CD1c-positive myeloid dendritic cell (primary cell): ENCODE results near the gene RPS6KC1.
"Not testable (repeated sequence)": the region's sequence is repeated elsewhere in the genome, so short reads cannot be mapped to it uniquely, and the experiment has no call there.

Source experiments
- DNase-seq: peaks from one replicate; pipeline ENCODE4 v3.0.0-alpha.2; 2016; ENCODE audit errors: extremely low spot score

Gene RPS6KC1

DNA sequence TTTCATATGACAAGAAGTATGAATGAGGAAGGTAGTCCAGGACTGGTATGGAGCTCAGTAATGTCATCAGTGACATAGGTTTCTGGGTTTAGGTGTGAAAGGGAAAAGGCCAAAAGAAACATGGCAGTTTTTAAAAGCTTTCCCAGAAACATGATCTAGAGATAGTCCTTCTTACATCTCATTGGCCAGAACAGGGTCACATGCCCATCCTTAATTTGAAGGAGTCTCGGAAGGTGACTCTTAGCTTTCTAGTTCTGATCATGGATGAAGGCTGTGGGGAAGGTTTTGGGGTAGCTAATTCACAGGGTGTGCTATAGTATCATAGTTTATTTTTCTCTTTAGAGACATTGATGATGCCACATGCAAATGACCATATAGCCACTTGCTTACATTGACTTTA is 55.3 kb downstream of the RPS6KC1 start:
- no peak for DNase-seq

DNA sequence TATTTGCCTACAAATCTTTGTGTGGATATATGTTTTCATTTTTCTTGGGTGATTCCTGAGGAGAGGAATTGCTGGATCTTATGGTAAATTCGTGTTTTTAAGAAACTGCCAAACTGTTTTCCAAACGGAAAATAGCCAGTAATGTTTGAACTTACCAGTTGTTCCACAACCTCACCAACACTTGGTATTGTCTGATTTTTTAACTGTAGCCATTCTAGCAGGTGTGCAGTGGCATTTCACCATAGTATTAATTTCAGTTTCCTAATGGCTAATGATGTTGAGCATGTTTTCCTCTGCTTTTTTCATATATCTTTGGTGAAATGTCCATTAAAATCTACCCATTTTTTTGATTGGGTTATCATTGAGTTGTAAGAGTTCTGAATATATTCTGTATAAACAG is 56.6 kb downstream of the RPS6KC1 start:
- DNase-seq, result no peak

DNA sequence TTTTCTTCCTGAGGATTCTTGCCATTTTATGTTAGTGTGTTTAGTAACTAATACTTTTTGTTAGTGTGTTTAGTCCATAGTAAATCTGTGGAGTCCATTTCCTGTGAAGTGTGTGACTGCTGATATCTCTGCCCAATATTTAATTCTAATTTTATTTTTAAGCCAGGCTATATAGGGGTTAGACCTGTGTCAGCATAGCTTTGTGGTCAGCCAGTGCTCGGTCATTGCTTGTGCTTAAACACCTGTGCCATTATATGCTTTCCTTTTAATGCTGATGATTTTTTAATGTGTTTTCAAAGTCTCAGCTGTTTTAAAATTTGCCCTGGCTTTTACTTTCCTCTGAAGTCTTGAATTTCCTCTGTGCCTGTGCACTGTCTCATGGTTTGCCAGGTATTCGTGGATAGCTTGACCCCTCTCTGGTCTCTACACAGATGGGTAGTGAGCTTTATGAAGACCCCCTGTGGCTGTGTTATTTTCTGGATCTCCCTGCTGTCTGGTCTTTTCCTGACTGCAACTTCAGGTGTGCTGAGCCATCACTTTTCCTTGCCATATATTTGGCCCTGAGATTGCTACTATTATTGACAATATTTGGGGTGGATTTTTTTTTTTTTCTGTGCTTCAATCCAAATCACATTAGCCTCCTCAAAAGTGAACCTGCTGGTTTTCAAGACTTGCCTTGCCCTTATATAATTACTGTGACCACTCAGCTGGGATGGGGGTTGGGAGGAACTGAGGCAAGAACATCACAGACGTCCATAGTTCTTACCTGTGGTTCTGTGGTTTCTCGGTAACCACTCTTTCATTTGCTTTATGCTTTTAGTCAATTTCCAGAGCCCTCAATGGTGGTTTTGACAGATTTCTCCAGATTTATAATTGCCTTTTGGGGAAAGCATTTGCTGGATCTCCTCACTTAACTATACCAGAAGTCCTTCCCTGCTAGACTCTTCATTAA is 59.6 kb downstream of the RPS6KC1 start:
- no peak for DNase-seq

DNA sequence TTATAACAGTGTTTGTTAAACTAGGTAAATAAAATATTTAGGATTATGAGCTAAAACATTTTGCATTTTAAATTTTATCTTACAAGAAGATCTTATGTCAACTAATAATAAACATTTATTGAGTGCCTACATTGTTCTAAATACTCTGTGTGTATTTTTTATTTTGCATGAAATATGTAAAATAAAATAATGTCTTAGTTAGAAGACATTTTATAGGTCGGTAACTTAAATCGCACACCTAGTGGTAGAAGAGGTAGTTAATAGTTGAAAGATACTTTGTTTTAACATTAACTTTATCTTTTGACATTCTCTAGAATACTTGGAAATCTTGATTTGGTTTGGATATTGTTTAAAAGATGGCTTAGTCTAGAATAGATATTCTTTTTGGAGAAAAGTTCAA is 60.5 kb downstream of the RPS6KC1 start:
- DNase-seq, result no peak

DNA sequence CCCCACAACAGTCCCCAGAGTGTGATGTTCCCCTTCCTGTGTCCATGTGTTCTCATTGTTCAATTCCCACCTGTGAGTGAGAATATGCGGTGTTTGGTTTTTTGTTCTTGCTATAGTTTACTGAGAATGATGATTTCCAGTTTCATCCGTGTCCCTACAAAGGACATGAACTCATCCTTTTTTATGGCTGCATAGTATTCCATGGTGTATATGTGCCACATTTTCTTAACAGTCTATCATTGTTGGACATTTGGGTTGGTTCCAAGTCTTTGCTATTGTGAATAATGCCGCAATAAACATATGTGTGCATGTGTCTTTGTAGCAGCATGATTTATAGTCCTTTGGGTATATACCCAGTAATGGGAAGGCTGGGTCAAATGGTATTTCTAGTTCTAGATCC is 61.7 kb downstream of the RPS6KC1 start:
- not testable (repeated sequence) for DNase-seq

DNA sequence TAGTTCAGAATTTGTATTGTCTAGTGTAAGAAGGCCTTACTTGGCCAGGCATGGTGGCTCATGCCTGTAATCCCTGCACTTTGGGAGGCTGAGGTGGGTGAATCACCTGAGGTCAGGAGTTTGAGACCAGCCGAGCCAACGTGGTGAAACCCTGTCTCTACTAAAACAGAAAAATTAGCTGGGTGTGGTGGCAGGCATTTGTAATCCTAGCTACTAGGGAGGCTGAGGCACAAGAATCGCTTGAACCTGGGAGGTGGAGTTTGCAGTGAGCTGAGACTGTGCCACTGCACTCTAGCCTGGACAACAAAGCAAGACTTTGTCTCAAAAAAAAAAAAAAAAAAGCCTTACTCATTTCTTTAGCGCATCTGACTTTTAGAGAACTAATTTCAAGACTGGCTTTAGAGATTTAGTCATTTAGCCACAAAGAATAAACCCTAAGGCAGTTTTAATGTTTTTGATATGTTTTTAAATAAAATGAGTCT is 66.7 kb downstream of the RPS6KC1 start:
- not testable (repeated sequence) for DNase-seq

DNA sequence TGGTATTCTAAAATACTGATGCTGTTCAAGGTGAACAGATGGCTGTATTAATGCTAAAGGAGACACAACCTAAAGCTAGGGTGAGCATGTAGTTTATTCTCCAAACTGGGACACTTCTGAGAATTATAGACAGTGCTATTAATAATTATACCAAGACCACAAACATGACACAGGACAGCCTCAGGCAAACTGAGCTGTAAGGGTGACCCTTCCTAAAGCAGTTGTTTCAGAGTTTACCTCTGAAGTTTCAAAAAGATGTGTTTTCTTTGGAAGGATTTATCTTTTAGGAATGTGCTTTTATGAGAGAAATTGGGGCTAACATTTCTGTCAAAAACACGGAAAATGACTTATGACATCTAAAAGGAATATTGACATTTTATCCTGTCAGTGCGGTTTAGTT is 68.8 kb downstream of the RPS6KC1 start:
- no peak for DNase-seq

DNA sequence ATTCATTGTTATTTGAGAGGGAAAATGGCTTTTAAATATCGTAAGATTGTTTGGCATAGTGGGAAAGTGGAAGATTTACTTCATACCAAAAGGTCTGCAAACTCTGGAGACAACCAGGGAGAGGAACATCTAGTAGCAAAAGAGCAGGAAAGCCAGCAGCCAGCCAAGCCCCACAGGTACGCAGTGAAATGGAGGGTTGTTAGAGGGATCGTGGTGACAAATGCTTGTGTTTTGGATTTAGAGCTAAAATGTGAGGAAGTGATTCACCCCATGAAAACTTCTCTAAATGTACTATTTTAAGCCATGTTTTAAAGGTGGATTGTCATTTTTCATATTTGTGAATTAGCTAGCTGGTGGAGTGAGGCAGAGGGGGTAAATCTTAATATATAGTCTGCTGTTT is 69.3 kb downstream of the RPS6KC1 start:
- no peak for DNase-seq

DNA sequence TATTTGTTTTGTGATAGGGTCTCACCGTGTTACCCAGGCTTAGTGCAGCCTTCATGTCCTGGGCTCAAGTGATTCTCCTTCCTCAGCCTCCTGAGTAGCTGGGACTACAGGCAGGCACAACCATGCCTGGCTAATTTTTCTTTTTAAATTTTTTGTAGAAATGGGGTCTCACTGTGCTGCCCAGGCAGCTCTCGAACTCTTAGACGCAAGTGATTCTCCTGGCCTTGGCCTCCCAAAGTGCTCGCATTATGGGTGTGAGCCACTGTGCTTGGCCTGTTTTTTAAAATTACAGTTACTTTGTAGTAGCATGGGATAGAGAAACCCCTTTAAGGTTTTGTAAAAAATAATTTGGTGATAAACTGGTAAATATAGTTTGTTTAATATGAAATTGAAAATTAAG is 69.9 kb downstream of the RPS6KC1 start:
- no peak for DNase-seq

DNA sequence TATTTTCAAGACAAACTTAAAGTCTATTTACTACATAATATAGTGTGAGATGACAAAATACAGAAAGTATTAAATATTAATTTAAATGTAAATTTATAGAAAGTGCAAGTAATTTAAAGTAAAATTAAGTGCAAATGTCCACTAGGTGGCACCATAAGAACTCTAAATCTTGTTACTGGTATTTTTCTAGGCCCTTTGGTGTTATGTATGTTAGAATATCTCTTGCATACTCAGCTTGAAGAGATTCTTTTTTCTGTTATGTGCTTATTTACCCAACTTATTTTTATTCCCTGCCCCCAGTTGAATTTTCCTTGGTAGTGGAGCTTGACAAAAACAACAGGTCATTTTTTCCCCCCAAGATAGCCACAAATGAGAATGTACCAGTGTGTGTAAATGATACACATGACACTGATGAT is 71.5 kb downstream of the RPS6KC1 start:
- DNase-seq, result peak; percentile 57

DNA sequence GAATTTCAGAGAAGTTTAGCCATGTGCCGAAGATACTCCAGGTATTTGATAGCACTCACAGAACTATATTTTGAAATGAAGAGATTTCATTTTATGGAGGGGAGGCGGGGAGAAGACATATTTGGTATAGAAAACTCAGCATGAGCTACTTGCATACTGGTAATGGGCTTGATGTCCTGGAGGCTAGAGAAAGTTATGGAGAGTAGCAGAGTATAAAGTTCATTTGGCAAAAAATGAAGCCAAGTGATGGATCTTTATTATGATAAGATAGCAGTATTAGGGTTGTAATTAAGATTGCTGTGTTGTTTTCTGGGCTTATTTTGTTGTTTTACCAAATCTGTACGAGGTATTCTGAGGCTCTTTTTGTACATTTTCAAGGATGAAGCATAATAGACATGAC is 72.0 kb downstream of the RPS6KC1 start:
- no peak for DNase-seq

DNA sequence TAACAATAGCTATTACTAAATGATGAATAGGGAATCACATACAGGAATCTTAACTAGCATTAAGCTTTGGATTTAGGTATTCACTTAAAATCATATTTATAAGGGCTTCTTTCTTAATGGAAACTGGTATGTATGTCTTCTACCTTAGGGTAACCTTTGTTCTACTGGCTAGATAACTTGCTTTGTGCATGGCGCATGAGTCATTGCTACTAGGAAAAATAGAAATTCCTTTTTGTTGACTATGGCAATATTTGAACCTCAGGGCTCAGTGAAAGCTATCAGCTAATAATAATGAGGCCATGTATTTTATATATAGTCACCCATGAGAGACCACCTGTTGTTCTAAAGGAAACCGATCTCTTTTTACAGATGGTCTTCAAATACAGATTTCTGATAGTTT is 72.5 kb downstream of the RPS6KC1 start:
- no peak for DNase-seq

DNA sequence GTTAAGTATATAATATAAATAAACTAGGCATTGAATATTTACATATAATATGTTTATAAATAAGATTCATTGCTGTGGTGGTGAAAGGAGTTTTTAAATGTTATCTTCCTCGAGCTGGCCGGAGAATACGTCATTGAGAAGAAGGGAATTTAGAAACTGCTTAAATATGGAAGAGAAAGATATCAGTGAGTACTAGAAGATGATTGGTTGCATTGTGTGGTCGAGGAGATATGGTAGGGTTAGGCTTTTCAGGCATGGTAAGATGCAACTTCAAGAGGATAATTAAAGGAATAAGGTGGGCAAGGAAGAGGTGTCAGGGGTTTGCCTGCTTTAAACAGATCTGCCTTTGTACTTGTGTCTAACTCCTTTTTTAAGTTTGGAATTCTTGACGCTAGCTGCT is 73.5 kb downstream of the RPS6KC1 start:
- no peak for DNase-seq

DNA sequence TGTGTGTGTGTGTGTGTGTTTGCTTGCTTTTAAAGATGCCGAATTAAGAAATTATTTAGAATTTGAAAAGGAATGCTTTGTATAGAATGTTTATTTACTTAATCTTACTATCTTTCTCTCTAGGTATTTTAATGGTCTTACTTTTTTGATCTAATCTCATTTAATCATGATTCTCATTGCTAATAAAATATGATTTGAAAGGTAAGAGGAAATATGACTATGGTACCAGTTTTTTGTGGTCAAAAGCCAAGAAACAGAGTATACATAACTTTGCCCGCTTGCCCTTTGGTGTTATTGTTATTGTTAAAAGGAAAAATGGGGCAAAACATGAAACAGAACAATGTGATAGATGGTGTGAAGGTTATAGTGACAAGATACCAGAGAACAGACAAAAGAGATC is 74.6 kb downstream of the RPS6KC1 start:
- no peak for DNase-seq

DNA sequence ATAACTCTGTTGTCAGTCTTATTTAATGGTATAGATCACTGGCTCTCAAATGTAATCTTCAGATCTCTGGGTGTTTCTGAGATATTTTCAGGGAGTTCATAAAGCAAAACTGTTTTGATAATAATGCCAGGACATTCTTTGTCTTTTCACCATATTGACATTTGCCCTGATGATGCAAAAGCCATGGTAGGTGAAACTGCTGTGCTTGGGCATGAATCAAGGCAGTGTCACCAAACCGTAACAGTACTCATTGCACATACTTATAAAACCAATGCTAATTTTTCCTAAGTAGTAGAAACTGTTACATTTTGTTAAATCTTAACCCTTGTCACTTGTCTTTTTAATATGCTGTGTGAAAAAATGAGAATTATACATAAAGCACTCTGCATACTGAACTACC is 76.0 kb downstream of the RPS6KC1 start:
- no peak for DNase-seq

DNA sequence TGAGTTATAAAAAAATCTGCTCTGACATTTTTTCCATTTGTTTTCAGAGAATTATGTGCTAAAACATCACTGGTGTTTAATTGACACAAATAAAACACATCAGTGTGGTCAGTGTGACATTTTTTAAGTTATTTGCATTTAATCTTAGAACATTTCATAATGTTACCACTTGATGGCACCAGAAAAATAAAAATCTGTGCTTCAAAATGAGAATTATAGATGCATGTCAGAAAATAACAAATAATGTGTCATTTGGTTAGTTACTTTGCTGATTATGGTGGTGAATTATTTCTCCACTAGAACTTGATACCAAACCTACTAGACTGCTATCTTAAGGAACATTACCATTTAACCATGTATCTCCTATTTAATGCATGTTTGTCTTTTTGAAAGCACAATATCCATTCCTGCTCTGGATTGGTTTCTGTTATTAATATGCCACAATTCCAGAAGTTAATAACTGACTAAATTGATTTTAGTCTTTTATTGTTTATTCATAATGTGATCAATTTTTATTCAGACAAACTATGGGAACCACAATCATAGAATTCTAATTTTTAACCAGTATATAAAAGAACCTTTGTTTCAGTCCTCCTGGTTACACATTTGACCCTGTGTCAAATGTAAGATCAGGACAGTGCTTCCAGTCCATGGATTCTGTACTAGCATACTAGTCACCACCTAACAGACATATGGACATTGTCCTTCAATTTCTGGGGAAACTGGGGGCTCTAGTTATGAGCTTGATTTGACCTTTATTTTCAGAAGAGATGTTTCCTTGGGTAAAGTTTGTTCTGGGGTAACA is 81.0 kb downstream of the RPS6KC1 start:
- DNase-seq, result no peak

DNA sequence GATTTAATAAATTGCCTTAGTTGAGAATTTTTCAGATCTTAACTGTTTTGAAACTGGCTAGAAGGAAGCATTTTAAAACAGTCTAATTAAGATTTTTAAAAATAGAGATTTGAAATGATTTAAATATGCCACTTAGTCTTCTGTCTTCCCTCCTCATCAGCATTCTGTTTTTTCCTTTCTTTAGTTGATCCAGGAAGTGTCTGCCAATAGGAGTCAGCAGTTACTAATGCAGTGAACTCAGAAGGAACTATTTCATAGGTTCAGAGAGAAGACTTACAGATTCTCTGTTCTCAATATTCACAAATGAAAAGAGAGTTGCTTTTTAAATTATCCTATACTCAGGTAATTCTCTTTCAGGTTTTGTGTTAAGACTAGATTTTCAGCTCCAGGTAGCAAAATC is 84.5 kb downstream of the RPS6KC1 start:
- DNase-seq, result no peak

DNA sequence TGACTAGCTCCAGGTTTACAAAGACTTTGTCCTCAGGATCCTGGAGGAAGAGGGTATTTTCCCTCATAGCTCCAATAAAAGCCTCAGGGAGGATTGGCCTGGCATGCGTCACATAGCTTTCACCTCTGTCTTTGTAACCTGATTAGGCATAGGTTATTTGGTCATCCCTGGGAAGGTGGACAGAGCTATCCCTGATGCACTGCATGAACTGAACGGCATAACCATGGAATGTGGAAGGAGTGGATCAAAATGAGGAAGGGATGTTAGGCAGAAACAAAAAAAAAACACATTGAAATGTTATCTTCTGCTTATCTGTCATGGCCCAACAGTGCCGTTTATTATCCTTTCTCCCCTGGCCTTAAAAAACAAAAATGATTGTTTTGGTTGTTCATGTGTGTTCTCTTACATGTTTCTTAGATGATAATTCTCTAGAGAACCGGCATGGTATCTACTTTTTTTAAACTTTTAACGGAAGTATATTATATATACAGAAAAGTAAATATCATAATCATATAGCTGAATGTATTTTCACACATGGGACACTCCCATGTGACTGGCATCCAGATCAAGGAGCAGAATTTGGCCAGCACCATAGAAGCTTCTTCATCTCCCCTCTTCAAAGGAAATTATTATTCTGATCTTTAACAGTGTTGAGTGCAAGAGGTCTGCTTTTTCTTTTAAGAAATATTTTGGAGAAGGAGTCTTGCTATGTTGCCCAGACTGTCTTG is 85.3 kb downstream of the RPS6KC1 start:
- DNase-seq, result no peak

DNA sequence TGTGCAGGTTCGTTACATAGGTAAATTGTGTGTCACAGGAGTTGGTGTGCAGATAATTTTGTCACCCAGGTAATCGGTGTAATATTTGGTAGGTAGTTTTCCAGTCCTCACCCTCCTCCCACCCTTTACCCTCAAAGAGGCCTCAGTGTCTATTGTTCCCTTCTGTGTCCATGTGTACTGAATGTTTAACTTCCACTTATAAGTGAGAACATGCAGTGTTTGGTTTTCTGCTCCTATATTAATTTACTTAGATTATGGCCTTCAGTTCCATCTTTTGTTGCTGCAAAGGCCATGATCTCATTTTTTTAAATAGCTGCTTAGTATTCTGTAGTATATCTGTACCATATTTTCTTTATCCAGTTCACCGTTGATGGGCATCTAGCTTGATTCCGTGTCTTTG is 87.3 kb downstream of the RPS6KC1 start:
- no peak for DNase-seq

DNA sequence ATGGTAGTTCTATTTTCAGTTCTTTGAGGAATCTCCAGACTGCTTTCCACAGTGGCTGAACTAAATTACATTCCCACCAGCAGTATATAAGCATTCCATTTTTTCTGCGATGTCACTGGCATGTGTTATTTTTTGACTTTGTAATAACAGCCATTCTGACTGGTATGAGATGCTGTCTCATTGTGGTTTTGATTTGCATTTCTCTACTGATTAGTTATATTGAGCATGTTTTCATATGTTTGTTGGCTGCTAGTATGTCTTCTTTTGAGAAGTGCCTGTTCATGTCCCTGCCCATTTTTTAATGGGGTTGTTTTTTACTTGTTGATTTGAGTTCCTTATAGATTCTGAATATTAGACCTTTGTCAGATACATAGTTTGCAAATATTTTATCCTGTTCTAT is 87.9 kb downstream of the RPS6KC1 start:
- DNase-seq, result no peak

DNA sequence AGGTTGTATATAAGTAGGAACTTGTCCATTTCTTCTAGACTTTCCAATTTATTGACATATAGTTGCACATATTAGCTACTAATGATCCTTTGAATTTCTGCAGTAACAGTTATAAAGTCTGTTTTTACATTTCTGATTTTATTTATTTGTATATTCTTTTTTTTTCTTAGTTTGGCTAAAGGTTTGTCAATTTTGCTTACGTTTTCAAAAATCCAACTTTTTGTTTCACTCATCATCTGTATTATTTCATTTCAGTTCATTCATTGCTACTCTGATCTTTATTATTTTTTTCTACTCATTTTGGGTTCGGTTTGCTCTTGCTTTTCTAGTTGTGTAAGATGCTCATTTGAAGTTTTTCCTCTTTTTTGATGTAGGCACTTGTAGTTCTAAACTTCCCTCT is 97.9 kb downstream of the RPS6KC1 start:
- DNase-seq, result no peak

DNA sequence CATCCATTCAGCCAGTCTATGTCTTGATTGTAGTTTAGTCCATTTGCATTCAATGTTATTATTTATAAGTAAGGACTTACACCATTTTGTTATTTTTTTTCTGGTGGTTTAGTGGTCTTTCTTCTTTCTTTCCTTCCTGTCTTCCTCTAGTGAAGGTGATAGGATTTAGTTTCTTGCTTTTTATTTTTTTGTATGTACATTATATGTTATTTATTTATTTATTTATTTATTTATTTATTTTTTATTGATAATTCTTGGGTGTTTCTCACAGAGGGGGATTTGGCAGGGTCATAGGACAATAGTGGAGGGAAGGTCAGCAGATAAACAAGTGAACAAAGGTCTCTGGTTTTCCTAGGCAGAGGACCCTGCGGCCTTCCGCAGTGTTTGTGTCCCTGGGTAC is 99.0 kb downstream of the RPS6KC1 start:
- DNase-seq, result not testable (repeated sequence)
